HepG2 (cell line): ENCODE measurements around the gene UACA. TPM values are rescaled to one million over a fixed set of nuclear protein-coding genes. Genes with fewer than 3 reads are reported as not detected.

Source experiments
- ARID3A ChIP-seq: IDR thresholded peaks from 2 replicates; pipeline ENCODE4 v1.6.1; 2012; ENCODE audit warnings: low read depth, low read length, improper control_type of control experiment
- FOXJ3 ChIP-seq: sonication (generic); formaldehyde crosslinking; IDR thresholded peaks from 2 replicates; pipeline ENCODE4 v1.4.0; 2020; ENCODE audit warnings: missing genetic modification reagents, mild to moderate bottlenecking, borderline replicate concordance
- KAT7 ChIP-seq: IDR thresholded peaks from 2 replicates; pipeline ENCODE4 v1.6.1; 2018; ENCODE audit warnings: borderline replicate concordance, missing compliant biosample characterization
- MIER2 ChIP-seq: IDR thresholded peaks from 2 replicates; pipeline ENCODE4 v1.6.1; 2016; ENCODE audit warnings: missing biosample characterization, missing genetic modification reagents
- POGZ ChIP-seq: sonication (generic); formaldehyde crosslinking; IDR thresholded peaks from 2 replicates; pipeline ENCODE4 v1.4.0; 2020; ENCODE audit warnings: mild to moderate bottlenecking, missing genetic modification reagents
- RCOR2 ChIP-seq: IDR thresholded peaks from 2 replicates; pipeline ENCODE4 v1.6.1; 2016; ENCODE audit warnings: missing biosample characterization, missing genetic modification reagents
- SIX4 ChIP-seq: sonication (generic); formaldehyde crosslinking; IDR thresholded peaks from 2 replicates; pipeline ENCODE4 v1.4.0; 2020; ENCODE audit warnings: missing genetic modification reagents
- TAF15 ChIP-seq: fragments of 200-400 bp; formaldehyde crosslinking; IDR thresholded peaks from one replicate; pipeline ENCODE4 v1.6.1; 2018; ENCODE audit warnings: mild to moderate bottlenecking, low read depth, low read length; ENCODE audit not compliant: poor library complexity, severe bottlenecking
- TFE3 ChIP-seq: IDR thresholded peaks from 2 replicates; pipeline ENCODE4 v1.6.1; 2016
- ZNF501 ChIP-seq: sonication (generic); formaldehyde crosslinking; IDR thresholded peaks from 2 replicates; pipeline ENCODE4 v1.5.1; 2020; ENCODE audit warnings: mild to moderate bottlenecking, moderate library complexity, missing genetic modification reagents
- ZSCAN22 ChIP-seq: sonication (generic); formaldehyde crosslinking; IDR thresholded peaks from 2 replicates; pipeline ENCODE4 v1.4.0; 2020; ENCODE audit warnings: mild to moderate bottlenecking, missing genetic modification reagents
- polyA plus RNA-seq, 8 experiments: library from polyadenylated mRNA; depleted of rRNA in 3 of 8; stranded (reverse) in 7 of 8; unstranded in 1 of 8; fragments of >200 nt; fragmentation: Illumina TruSeq in 4 of 8; extraction: Trizol in 4 of 8; gene quantifications; 2 replicates each; pipeline versions ENCODE4 v1.2.1 to v1.2.3, GENCODE V29; 2011 to 2016; ENCODE audit warnings: low read depth in 4 of 8, missing spikeins in 1 of 8, mixed read lengths in 1 of 8; ENCODE audit not compliant: insufficient read depth in 1 of 8
- total RNA-seq, 5 experiments: library from RNA; depleted of rRNA; stranded (reverse); fragments of >200 nt; fragmentation: Illumina TruSeq; extraction: Trizol; gene quantifications; 2 replicates each; pipeline ENCODE4 v1.2.3, GENCODE V29; 2016; ENCODE audit warnings: low read depth in 1 of 5
- TF ChIP-seq, protein P1 (sequence below): sonication (generic); formaldehyde crosslinking; IDR thresholded peaks from 2 replicates; pipeline ENCODE4 v1.8.0; 2022; ENCODE audit warnings: missing genetic modification reagents, mild to moderate bottlenecking, borderline replicate concordance
- TF ChIP-seq, protein P2 (sequence below): sonication (generic); formaldehyde crosslinking; IDR thresholded peaks from 2 replicates; pipeline ENCODE4 v1.4.0; 2020; ENCODE audit warnings: missing genetic modification reagents, borderline replicate concordance
- TF ChIP-seq, protein P3 (sequence below): sonication (generic); IDR thresholded peaks from 2 replicates; pipeline ENCODE4 v1.6.1; 2016; ENCODE audit warnings: low read depth, borderline replicate concordance
- TF ChIP-seq, protein P4 (sequence below): sonication (generic); formaldehyde crosslinking; IDR thresholded peaks from 2 replicates; pipeline ENCODE4 v1.8.0; 2022; ENCODE audit warnings: missing genetic modification reagents, mild to moderate bottlenecking, inconsistent platforms, borderline replicate concordance

Gene UACA
- total and polyA plus RNA-seq, 2 of the 13 experiments (the other 11 are each of a cell fraction or from before 2014, with no cell fraction given): 17.8 to 39.2 TPM

GRCh38 chr15:70758790-70759462, 4.4 kb downstream of the UACA start (continued):
- TF ChIP-seq, protein P1, sequence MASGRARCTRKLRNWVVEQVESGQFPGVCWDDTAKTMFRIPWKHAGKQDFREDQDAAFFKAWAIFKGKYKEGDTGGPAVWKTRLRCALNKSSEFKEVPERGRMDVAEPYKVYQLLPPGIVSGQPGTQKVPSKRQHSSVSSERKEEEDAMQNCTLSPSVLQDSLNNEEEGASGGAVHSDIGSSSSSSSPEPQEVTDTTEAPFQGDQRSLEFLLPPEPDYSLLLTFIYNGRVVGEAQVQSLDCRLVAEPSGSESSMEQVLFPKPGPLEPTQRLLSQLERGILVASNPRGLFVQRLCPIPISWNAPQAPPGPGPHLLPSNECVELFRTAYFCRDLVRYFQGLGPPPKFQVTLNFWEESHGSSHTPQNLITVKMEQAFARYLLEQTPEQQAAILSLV (CRISPR knock-in tag): no peak
- TF ChIP-seq TAF15 (no peak), TFE3 (0 out of 2 replicates have a peak, but pooled peaks have one; percentile 20), MIER2 (CRISPR knock-in tag) (0 out of 2 replicates have a peak, but pooled peaks have one; percentile 10), ZNF501 (CRISPR knock-in tag) (no peak; the same call in 1 of the 2 replicates), ARID3A (peak; percentile 52; the same call in 1 of the 2 replicates), ZSCAN22 (CRISPR knock-in tag) (no peak), RCOR2 (peak; percentile 76), POGZ (CRISPR knock-in tag) (peak; percentile 60; the same call in 1 of the 2 replicates), SIX4 (CRISPR knock-in tag) (peak; percentile 38; the same call in 1 of the 2 replicates), FOXJ3 (CRISPR knock-in tag) (peak; percentile 58; the same call in 1 of the 2 replicates), KAT7 (CRISPR knock-in tag) (0 out of 2 replicates have a peak, but pooled peaks have one; percentile 33)
- TF ChIP-seq, protein P2, sequence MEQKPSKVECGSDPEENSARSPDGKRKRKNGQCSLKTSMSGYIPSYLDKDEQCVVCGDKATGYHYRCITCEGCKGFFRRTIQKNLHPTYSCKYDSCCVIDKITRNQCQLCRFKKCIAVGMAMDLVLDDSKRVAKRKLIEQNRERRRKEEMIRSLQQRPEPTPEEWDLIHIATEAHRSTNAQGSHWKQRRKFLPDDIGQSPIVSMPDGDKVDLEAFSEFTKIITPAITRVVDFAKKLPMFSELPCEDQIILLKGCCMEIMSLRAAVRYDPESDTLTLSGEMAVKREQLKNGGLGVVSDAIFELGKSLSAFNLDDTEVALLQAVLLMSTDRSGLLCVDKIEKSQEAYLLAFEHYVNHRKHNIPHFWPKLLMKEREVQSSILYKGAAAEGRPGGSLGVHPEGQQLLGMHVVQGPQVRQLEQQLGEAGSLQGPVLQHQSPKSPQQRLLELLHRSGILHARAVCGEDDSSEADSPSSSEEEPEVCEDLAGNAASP (CRISPR knock-in tag): peak; percentile 71; the same call in 1 of the 2 replicates
- TF ChIP-seq, protein P3, sequence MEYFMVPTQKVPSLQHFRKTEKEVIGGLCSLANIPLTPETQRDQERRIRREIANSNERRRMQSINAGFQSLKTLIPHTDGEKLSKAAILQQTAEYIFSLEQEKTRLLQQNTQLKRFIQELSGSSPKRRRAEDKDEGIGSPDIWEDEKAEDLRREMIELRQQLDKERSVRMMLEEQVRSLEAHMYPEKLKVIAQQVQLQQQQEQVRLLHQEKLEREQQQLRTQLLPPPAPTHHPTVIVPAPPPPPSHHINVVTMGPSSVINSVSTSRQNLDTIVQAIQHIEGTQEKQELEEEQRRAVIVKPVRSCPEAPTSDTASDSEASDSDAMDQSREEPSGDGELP: peak; percentile 33; the same call in 1 of the 2 replicates
- TF ChIP-seq, protein P4, sequence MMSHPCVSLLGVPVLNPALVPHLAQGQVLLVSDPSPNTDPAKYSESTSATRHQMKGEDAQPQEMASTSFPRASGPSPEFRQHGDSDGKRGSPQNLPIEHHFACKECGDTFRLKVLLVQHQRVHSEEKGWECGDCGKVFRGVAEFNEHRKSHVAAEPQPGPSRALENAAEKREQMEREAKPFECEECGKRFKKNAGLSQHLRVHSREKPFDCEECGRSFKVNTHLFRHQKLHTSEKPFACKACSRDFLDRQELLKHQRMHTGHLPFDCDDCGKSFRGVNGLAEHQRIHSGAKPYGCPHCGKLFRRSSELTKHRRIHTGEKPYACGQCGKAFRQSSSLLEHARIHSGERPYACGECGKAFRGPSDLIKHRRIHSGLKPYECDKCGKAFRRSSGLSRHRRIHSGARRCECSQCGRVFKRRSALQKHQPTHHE (CRISPR knock-in tag): no peak
